Measurements from ENCODE around the gene GCLM. TPM values are rescaled to one million over a fixed set of nuclear protein-coding genes. Genes with fewer than 3 reads are reported as not detected.
"Not testable (repeated sequence)": the region's sequence is repeated elsewhere in the genome, so short reads cannot be mapped to it uniquely, and the experiment has no call there.

GCLM gene, protein sequence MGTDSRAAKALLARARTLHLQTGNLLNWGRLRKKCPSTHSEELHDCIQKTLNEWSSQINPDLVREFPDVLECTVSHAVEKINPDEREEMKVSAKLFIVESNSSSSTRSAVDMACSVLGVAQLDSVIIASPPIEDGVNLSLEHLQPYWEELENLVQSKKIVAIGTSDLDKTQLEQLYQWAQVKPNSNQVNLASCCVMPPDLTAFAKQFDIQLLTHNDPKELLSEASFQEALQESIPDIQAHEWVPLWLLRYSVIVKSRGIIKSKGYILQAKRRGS
- total RNA-seq, result 10 to 100 TPM; 16.9 to 17.6 TPM

GRCh38 chr1:93909146-93910050 is at the start of gene GCLM:
TSS of gene GCLM (minus strand) at chr1:93909430. CDS start at chr1:93909163, 267 bp downstream.
- peaks cover 0 to 4% of the 10 kb centered on the region in 2 donors for H3K9me3 Mint-ChIP-seq
- DNase-seq (ENCODE audit: low spot score in 2 of 2), result peak; percentile 93 to 94
- peak within 1 kb of the TSS; percentile 85 to 95 for H3K27ac Mint-ChIP-seq
- peaks cover 12 to 13% of the 10 kb centered on the region in 2 donors for H3K36me3 Mint-ChIP-seq
- peak; percentile 92 to 96 for ATAC-seq

DNA sequence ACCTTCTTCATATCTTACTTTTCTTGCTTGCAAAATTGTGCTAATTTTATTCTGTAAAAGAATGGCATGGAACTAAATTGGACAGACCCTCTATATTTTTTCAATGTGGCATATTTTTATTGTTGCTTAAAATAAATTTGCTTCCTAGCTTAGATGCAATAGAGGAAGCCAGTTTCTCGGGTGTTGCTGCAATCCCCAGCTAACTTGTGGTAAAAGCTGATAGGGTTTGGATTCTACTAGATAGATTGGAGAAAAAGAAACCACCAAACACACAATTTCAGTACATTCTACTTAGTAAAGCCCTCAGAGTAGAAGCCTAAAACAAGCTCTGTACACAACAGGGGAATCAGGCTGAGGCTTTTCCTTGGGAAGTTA is 49.5 kb upstream of the GCLM start:
- ATAC-seq (no peak), DNase-seq (ENCODE audit: low spot score in 2 of 2) (no peak)
- Mint-ChIP-seq H3K27ac (no peak overlapping the region), H3K36me3 (peaks cover 0 to 27% of the 10 kb centered on the region in 2 donors), H3K9me3 (peaks cover 27 to 35% of the 10 kb centered on the region in 2 donors)

GRCh38 chr1:93958032-93958725 is 48.9 kb upstream of the GCLM start:
- no peak overlapping the region for H3K27ac Mint-ChIP-seq
- ATAC-seq, result no peak
- peaks cover 0 to 27% of the 10 kb centered on the region in 2 donors for H3K36me3 Mint-ChIP-seq
- DNase-seq (ENCODE audit: low spot score in 2 of 2), result no peak
- peaks cover 28 to 35% of the 10 kb centered on the region in 2 donors for H3K9me3 Mint-ChIP-seq

GRCh38 chr1:93955765-93956164 is 46.5 kb upstream of the GCLM start:
- Mint-ChIP-seq H3K9me3 (peaks cover 43 to 45% of the 10 kb centered on the region in 2 donors), H3K27ac (no peak overlapping the region), H3K36me3 (peaks cover 9 to 42% of the 10 kb centered on the region in 2 donors)
- ATAC-seq, result no peak
- DNase-seq (ENCODE audit: low spot score in 2 of 2), result no peak

DNA sequence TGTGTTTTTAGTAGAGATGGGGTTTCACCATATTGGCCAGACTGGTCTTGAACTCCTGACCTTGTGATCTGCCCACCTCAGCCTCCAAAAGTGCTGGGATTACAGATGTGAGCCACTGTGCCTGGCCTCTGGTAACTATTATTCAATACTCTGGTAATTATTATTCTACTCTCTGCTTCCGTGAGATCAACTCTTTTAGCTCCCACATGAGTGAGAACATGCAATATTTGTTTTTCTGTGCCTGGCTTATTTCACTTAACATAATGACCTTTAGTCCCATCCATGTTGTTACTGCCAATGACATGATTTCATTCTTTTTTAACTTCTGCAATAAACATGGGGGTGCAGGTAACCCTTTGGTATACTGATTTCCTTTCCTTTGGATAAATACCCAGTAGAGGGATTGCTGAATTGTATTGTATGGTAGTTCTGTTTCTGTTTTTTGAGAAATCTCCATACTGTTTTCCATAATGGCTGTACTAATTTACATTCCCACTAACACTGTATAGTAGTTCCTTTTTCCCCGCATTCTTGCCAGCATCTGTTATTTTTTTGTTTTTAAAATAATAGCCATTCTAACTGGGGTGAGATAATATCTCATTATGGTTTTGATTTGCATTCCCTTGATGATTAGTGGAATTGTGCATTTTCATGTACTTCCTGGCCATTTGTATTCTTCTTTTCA is 37.9 kb upstream of the GCLM start:
- not testable (repeated sequence) for H3K27ac Mint-ChIP-seq; ATAC-seq; DNase-seq (ENCODE audit: low spot score in 2 of 2)
- Mint-ChIP-seq H3K9me3 (peaks cover 10 to 12% of the 10 kb centered on the region in 2 donors), H3K36me3 (peaks cover 9 to 16% of the 10 kb centered on the region in 2 donors)

GRCh38 chr1:93938461-93939145 is 29.4 kb upstream of the GCLM start:
- no peak overlapping the region for H3K27ac Mint-ChIP-seq
- H3K36me3 Mint-ChIP-seq, result no peaks in the 10 kb centered on the region
- peaks cover 0 to 4% of the 10 kb centered on the region in 2 donors for H3K9me3 Mint-ChIP-seq
- DNase-seq (ENCODE audit: low spot score in 2 of 2), result no peak
- no peak for ATAC-seq

DNA sequence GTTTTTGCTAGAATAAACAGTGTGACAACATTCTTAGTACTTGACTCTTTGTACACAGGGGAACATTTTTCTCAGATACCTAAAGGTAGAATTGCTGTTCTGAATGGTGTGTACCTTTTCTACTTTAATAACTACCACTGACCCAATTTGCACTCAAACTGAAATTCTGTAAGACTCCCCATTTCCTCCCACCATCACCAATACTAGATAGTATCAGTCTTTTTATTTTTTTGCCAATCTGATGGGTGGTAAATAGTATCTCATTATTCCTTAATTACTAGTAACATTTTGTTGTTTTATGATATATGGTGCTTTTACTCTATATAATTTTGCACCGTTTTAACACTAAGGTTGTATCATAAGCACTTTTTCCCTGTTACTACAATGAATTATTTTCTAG is 28.8 kb upstream of the GCLM start:
- Mint-ChIP-seq H3K27ac (no peak overlapping the region), H3K9me3 (peaks cover 0 to 7% of the 10 kb centered on the region in 2 donors)
- no peak for ATAC-seq

GRCh38 chr1:93925206-93925605 is 16.0 kb upstream of the GCLM start:
- no peak overlapping the region for H3K27ac Mint-ChIP-seq
- peaks cover 16 to 24% of the 10 kb centered on the region in 2 donors for H3K9me3 Mint-ChIP-seq
- DNase-seq (ENCODE audit: low spot score in 2 of 2) (no peak), ATAC-seq (no peak)
- H3K36me3 Mint-ChIP-seq, result peaks cover 5 to 6% of the 10 kb centered on the region in 2 donors

More for the DNA sequence above, 28.8 kb upstream of the GCLM start:
- DNase-seq (ENCODE audit: low spot score in 2 of 2), result no peak
- H3K36me3 Mint-ChIP-seq, result no peaks in the 10 kb centered on the region

DNA sequence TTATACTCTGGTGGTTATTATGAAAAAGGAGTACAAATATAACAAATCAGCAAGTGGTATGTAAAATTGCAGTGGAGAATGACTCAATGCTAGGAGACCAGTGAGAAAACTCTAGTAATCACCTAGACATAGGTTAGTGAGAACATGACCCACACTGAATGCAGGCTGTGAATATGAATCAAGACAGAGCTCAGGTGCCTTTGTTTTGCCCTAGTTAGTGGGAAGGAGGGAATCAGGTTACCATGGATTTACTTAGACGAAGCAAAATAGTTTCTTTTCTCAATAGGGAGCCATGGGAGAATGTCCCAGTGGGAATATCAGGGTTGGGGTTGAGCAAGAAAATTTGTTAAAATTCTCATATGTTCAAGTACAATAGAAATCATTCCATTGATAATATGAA is 10.6 kb upstream of the GCLM start:
- Mint-ChIP-seq H3K27ac (no peak overlapping the region), H3K9me3 (no peaks in the 10 kb centered on the region), H3K36me3 (no peaks in the 10 kb centered on the region)
- ATAC-seq (no peak), DNase-seq (ENCODE audit: low spot score in 2 of 2) (no peak)

DNA sequence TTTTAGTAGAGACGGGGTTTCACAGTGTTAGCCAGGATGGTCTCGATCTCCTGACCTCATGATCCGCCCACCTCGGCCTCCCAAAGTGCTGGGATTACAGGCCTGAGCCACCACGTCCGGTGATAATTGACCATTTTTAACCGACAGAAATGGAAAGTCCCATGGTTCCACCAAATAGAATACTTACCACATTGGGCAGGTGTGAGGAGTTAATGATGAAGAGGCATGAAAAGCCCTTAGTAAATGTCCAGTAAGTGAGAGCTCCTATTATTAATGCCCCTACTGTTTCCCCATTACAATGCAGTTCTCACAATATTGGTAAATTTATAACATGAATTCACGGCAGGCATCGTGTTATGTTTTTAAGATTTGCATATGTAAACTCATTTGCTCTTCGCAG is 8.1 kb upstream of the GCLM start:
- Mint-ChIP-seq H3K36me3 (no peaks in the 10 kb centered on the region), H3K9me3 (no peaks in the 10 kb centered on the region), H3K27ac (no peak overlapping the region)
- DNase-seq (ENCODE audit: low spot score in 2 of 2) (no peak), ATAC-seq (no peak)

- peaks cover 12 to 13% of the 10 kb centered on the region in 2 donors for H3K36me3 Mint-ChIP-seq
- not testable (repeated sequence) for DNase-seq (ENCODE audit: low spot score in 2 of 2); ATAC-seq; H3K9me3 Mint-ChIP-seq; H3K27ac Mint-ChIP-seq
These were observed 1.6 kb upstream of the GCLM start for GRCh38 chr1:93910880-93911279.

- no peak for ATAC-seq
- peaks cover 12 to 13% of the 10 kb centered on the region in 2 donors for H3K36me3 Mint-ChIP-seq
- H3K27ac Mint-ChIP-seq, result peak overlapping the region in 1 of 2 donors; percentile 85
These were observed 1.1 kb upstream of the GCLM start for GRCh38 chr1:93910305-93910704.

GRCh38 chr1:93908394-93909145 is 660 bp downstream of the GCLM start:
- H3K36me3 Mint-ChIP-seq, result peaks cover 12 to 13% of the 10 kb centered on the region in 2 donors
- ATAC-seq, result peak; percentile 45 to 51

More at GRCh38 chr1:93910305-93910704, 1.1 kb upstream of the GCLM start:
- DNase-seq (ENCODE audit: low spot score in 2 of 2), result no peak
- H3K9me3 Mint-ChIP-seq, result peaks cover 0 to 4% of the 10 kb centered on the region in 2 donors

GRCh38 chr1:93907718-93908117 is 1.5 kb downstream of the GCLM start:
- DNase-seq (ENCODE audit: low spot score in 2 of 2), result no peak
- ATAC-seq, result no peak
- Mint-ChIP-seq H3K36me3 (peaks cover 12 to 13% of the 10 kb centered on the region in 2 donors), H3K9me3 (peaks cover 0 to 4% of the 10 kb centered on the region in 2 donors), H3K27ac (peak overlapping the region in 1 of 2 donors; percentile 72)

More at GRCh38 chr1:93908394-93909145, 660 bp downstream of the GCLM start:
- DNase-seq (ENCODE audit: low spot score in 2 of 2), result peak; percentile 48 to 71
- Mint-ChIP-seq H3K9me3 (peaks cover 0 to 4% of the 10 kb centered on the region in 2 donors), H3K27ac (peak overlapping the region; percentile 83 to 95)

GRCh38 chr1:93906480-93906879 is 2.8 kb downstream of the GCLM start:
- ATAC-seq (no peak), DNase-seq (ENCODE audit: low spot score in 2 of 2) (no peak)
- Mint-ChIP-seq H3K9me3 (peaks cover 0 to 4% of the 10 kb centered on the region in 2 donors), H3K27ac (no peak overlapping the region), H3K36me3 (peaks cover 12 to 13% of the 10 kb centered on the region in 2 donors)

Measured in activated naive CD4-positive, alpha-beta T cell treated with anti-CD3 and anti-CD28 coated beads, Interleukin-2, amount 50 U/mL, for 72 hours (primary cell).